ENCODE data around the gene CD96. TPM values are rescaled to one million over a fixed set of nuclear protein-coding genes. Genes with fewer than 3 reads are reported as not detected.
"Not testable (repeated sequence)": the region's sequence is repeated elsewhere in the genome, so short reads cannot be mapped to it uniquely, and the experiment has no call there.

CD96 gene
- total RNA-seq, 1 donor from 2014 or later = 67.9 TPM

- no peak for DNase-seq (ENCODE audit: low spot score)
- Mint-ChIP-seq H3K9me3 (peaks cover 4% of the 10 kb centered on the region), H3K36me3 (ENCODE audit: low read depth) (peaks cover 8% of the 10 kb centered on the region), H3K4me1 (ENCODE audit: low read depth) (peaks cover 58% of the 10 kb centered on the region), H3K4me3 (ENCODE audit: low read depth) (no peak overlapping the region), H3K27me3 (ENCODE audit: low read depth) (no peaks in the 10 kb centered on the region), H3K27ac (no peak overlapping the region)
- intact Hi-C loops (cut with micrococcal nuclease) = loop anchor here (2.0 kb wide), 1 partner anchor 227 kb away; no protein-coding TSS in a partner anchor
These were observed 3.9 kb upstream of the CD96 start for GRCh38 chr3:111538111-111538510.

DNA sequence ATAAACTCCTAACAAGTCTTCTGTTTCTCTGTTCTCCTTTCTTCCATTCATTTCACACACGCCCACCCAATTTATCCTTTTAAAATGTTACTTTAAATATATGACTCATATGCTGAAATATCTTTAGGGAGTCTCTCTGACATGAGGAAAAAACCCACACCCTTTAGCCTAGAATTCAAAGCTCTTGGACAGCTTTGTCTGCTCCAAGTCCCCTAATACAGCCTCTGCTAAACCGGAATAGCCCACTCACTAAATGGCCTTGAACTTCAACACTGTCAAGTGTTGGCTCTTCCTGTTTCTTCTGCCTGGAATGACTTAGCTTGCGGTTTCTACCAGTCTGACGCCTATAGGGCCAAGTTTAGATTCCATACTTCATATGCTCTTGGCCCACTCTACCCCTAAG, 3.3 kb upstream of the CD96 start:
- Mint-ChIP-seq H3K9me3 (peaks cover 4% of the 10 kb centered on the region), H3K4me1 (ENCODE audit: low read depth) (peaks cover 61% of the 10 kb centered on the region), H3K36me3 (ENCODE audit: low read depth) (peaks cover 10% of the 10 kb centered on the region), H3K27ac (peak overlapping the region; percentile 85), H3K27me3 (ENCODE audit: low read depth) (no peaks in the 10 kb centered on the region), H3K4me3 (ENCODE audit: low read depth) (peak overlapping the region; percentile 69)
- intact Hi-C loops (cut with micrococcal nuclease) = loop anchor here (2.0 kb wide), 1 partner anchor 228 kb away; no protein-coding TSS in a partner anchor
- DNase-seq (ENCODE audit: low spot score) = peak; percentile 12

- Mint-ChIP-seq H3K9me3 (peaks cover 4% of the 10 kb centered on the region), H3K27ac (peak overlapping the region; percentile 85), H3K4me3 (ENCODE audit: low read depth) (peak overlapping the region; percentile 69), H3K4me1 (ENCODE audit: low read depth) (peaks cover 66% of the 10 kb centered on the region), H3K27me3 (ENCODE audit: low read depth) (no peaks in the 10 kb centered on the region), H3K36me3 (ENCODE audit: low read depth) (peaks cover 20% of the 10 kb centered on the region)
- DNase-seq (ENCODE audit: low spot score) = peak; percentile 36
- intact Hi-C loops (cut with micrococcal nuclease) = loop anchor here (2.0 kb wide), 1 partner anchor 229 kb away; no protein-coding TSS in a partner anchor
These were observed 2.4 kb upstream of the CD96 start for GRCh38 chr3:111539351-111540331.

- peaks cover 4% of the 10 kb centered on the region for H3K9me3 Mint-ChIP-seq
- no peaks in the 10 kb centered on the region for H3K27me3 Mint-ChIP-seq (ENCODE audit: low read depth)
- peak overlapping the region; percentile 91 for H3K4me3 Mint-ChIP-seq (ENCODE audit: low read depth)
- no peak for DNase-seq (ENCODE audit: low spot score)
- H3K27ac Mint-ChIP-seq = peak overlapping the region; percentile 98
- peaks cover 74% of the 10 kb centered on the region for H3K4me1 Mint-ChIP-seq (ENCODE audit: low read depth)
- intact Hi-C loops (cut with micrococcal nuclease) = no loop called here
- peaks cover 36% of the 10 kb centered on the region for H3K36me3 Mint-ChIP-seq (ENCODE audit: low read depth)
These were observed 606 bp upstream of the CD96 start for GRCh38 chr3:111541391-111541790.

GRCh38 chr3:111542611-111543300, 759 bp downstream of the CD96 start:
- no peak for DNase-seq (ENCODE audit: low spot score)
- peaks cover 46% of the 10 kb centered on the region for H3K36me3 Mint-ChIP-seq (ENCODE audit: low read depth)
- H3K4me3 Mint-ChIP-seq (ENCODE audit: low read depth) = peak overlapping the region; percentile 91
- H3K27ac Mint-ChIP-seq = peak overlapping the region; percentile 98
- intact Hi-C loops (cut with micrococcal nuclease) = loop anchor here (1.0 to 2.0 kb wide), 8 partner anchors 40 to 1736 kb away; no protein-coding TSS in a partner anchor
- no peaks in the 10 kb centered on the region for H3K27me3 Mint-ChIP-seq (ENCODE audit: low read depth)
- peaks cover 4% of the 10 kb centered on the region for H3K9me3 Mint-ChIP-seq
- H3K4me1 Mint-ChIP-seq (ENCODE audit: low read depth) = peaks cover 84% of the 10 kb centered on the region

GRCh38 chr3:111545349-111545748, 3.4 kb downstream of the CD96 start:
- no peaks in the 10 kb centered on the region for H3K27me3 Mint-ChIP-seq (ENCODE audit: low read depth)

GRCh38 chr3:111547631-111548030, 5.6 kb downstream of the CD96 start:
- H3K4me1 Mint-ChIP-seq (ENCODE audit: low read depth) = peaks cover 40% of the 10 kb centered on the region
- no peak overlapping the region for H3K27ac Mint-ChIP-seq
- no peak overlapping the region for H3K4me3 Mint-ChIP-seq (ENCODE audit: low read depth)
- H3K9me3 Mint-ChIP-seq = no peaks in the 10 kb centered on the region
- DNase-seq (ENCODE audit: low spot score) = peak; percentile 40
- H3K27me3 Mint-ChIP-seq (ENCODE audit: low read depth) = no peaks in the 10 kb centered on the region
- peaks cover 39% of the 10 kb centered on the region for H3K36me3 Mint-ChIP-seq (ENCODE audit: low read depth)
- intact Hi-C loops (cut with micrococcal nuclease) = loop anchor here (1.0 to 5.0 kb wide), 5 partner anchors 19 to 477 kb away; partner anchors contain the start of genes ABHD10 and NECTIN3

More at GRCh38 chr3:111545349-111545748, 3.4 kb downstream of the CD96 start:
- peaks cover 61% of the 10 kb centered on the region for H3K4me1 Mint-ChIP-seq (ENCODE audit: low read depth)
- DNase-seq (ENCODE audit: low spot score) = no peak
- no peaks in the 10 kb centered on the region for H3K9me3 Mint-ChIP-seq
- H3K4me3 Mint-ChIP-seq (ENCODE audit: low read depth) = no peak overlapping the region
- intact Hi-C loops (cut with micrococcal nuclease) = loop anchor here (5.0 kb wide), 1 partner anchor 432 kb away; the partner anchor contains the start of gene ABHD10
- peak overlapping the region; percentile 98 for H3K27ac Mint-ChIP-seq
- peaks cover 42% of the 10 kb centered on the region for H3K36me3 Mint-ChIP-seq (ENCODE audit: low read depth)

GRCh38 chr3:111548092-111548491, 6.1 kb downstream of the CD96 start:
- Mint-ChIP-seq H3K27ac (no peak overlapping the region), H3K9me3 (no peaks in the 10 kb centered on the region), H3K36me3 (ENCODE audit: low read depth) (peaks cover 39% of the 10 kb centered on the region), H3K4me1 (ENCODE audit: low read depth) (peaks cover 38% of the 10 kb centered on the region), H3K4me3 (ENCODE audit: low read depth) (no peak overlapping the region), H3K27me3 (ENCODE audit: low read depth) (no peaks in the 10 kb centered on the region)
- DNase-seq (ENCODE audit: low spot score) = no peak
- intact Hi-C loops (cut with micrococcal nuclease) = loop anchor here (1.0 to 5.0 kb wide), 3 partner anchors 19 to 429 kb away; partner anchors contain the start of gene ABHD10

DNA sequence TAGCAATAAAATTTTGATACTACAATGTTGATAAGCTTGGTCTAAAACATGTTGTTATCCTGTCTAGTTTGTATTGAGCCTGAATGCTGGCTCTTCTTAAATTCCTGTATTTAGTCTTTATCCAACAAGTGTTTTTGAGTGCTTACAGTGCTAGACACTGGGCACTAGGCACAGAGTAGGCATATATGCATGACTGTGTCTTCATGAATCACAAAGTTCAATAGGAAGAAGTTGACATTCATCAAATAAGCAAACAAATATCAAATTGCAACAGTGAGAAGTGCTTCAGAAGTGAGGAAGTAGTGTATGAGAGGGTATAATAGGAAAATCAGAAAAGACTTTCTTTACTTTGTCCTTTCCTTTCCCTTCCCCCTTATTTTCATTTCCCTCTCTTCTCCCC, 6.8 kb downstream of the CD96 start:
- H3K4me1 Mint-ChIP-seq (ENCODE audit: low read depth) = peaks cover 33% of the 10 kb centered on the region
- H3K4me3 Mint-ChIP-seq (ENCODE audit: low read depth) = no peak overlapping the region
- H3K27me3 Mint-ChIP-seq (ENCODE audit: low read depth) = no peaks in the 10 kb centered on the region
- no peak overlapping the region for H3K27ac Mint-ChIP-seq
- H3K9me3 Mint-ChIP-seq = no peaks in the 10 kb centered on the region
- no peak for DNase-seq (ENCODE audit: low spot score)
- intact Hi-C loops (cut with micrococcal nuclease) = loop anchor here (1.0 to 5.0 kb wide), 3 partner anchors 18 to 429 kb away; partner anchors contain the start of gene ABHD10
- peaks cover 42% of the 10 kb centered on the region for H3K36me3 Mint-ChIP-seq (ENCODE audit: low read depth)

GRCh38 chr3:111561902-111562301, 19.9 kb downstream of the CD96 start:
- H3K9me3 Mint-ChIP-seq; H3K27ac Mint-ChIP-seq; H3K4me3 Mint-ChIP-seq (ENCODE audit: low read depth); H3K27me3 Mint-ChIP-seq (ENCODE audit: low read depth); intact Hi-C loops (cut with micrococcal nuclease); DNase-seq (ENCODE audit: low spot score): not testable (repeated sequence)
- Mint-ChIP-seq H3K36me3 (ENCODE audit: low read depth) (peaks cover 35% of the 10 kb centered on the region), H3K4me1 (ENCODE audit: low read depth) (peaks cover 25% of the 10 kb centered on the region)

GRCh38 chr3:111566844-111567243, 24.8 kb downstream of the CD96 start:
- Mint-ChIP-seq H3K27me3 (ENCODE audit: low read depth) (no peaks in the 10 kb centered on the region), H3K9me3 (no peaks in the 10 kb centered on the region), H3K36me3 (ENCODE audit: low read depth) (peaks cover 76% of the 10 kb centered on the region), H3K27ac (peak overlapping the region; percentile 53), H3K4me1 (ENCODE audit: low read depth) (peaks cover 50% of the 10 kb centered on the region), H3K4me3 (ENCODE audit: low read depth) (no peak overlapping the region)
- no peak for DNase-seq (ENCODE audit: low spot score)
- intact Hi-C loops (cut with micrococcal nuclease) = loop anchor here (2.0 kb wide), 1 partner anchor 18 kb away; no protein-coding TSS in a partner anchor

DNA sequence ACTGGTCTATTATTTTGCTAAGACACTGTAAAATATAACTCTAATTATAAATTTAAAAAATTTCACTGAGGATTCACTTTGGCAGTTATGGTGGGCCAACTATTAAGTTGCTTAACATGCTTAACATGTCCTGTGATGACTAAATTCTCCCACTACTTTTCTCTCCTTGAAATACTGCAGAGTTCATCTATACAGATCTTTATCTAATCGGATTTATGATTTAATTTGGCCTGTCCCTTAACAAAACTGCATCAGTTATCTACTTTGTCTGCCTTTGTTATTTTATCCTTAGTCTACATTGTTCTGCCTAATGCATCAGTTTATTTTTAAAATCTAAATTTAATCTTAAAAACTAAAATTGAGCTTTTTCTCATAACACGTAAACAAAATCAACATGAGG, 26.4 kb downstream of the CD96 start:
- Mint-ChIP-seq H3K4me3 (ENCODE audit: low read depth) (no peak overlapping the region), H3K4me1 (ENCODE audit: low read depth) (peaks cover 50% of the 10 kb centered on the region), H3K9me3 (no peaks in the 10 kb centered on the region), H3K27me3 (ENCODE audit: low read depth) (no peaks in the 10 kb centered on the region), H3K36me3 (ENCODE audit: low read depth) (peaks cover 71% of the 10 kb centered on the region), H3K27ac (no peak overlapping the region)
- DNase-seq (ENCODE audit: low spot score) = no peak
- intact Hi-C loops (cut with micrococcal nuclease) = no loop called here

All from activated T-helper 2 cell treated with anti-CD3 and anti-CD28 coated beads, Interferon-gamma antibody, Interleukin-2, Interleukin-4, amounts not matched to agents 10 μg/mL and 5 μg/mL and 100 μg/mL, durations not matched to agents 14 hours and 24 hours and 36 hours (primary cell).